Thyroid gland (tissue), 4 donors: ENCODE measurements around the gene CD93.

ENCODE experiments used
- CTCF ChIP-seq, 6 experiments: fragments of 200-600 bp in 3 of 6; fragments of 450-650 bp in 3 of 6; sonication (generic) in 3 of 6; IDR thresholded peaks; one replicate each; pipeline ENCODE4 v1.5.1; 2016 to 2019; ENCODE audit warnings: antibody characterized with exemption in 6 of 6, mild to moderate bottlenecking in 2 of 6, inconsistent platforms in 1 of 6, moderate library complexity in 1 of 6
- POLR2A ChIP-seq, 2 donors: fragments of 450-650 bp; IDR thresholded peaks; one replicate each; pipeline ENCODE4 v1.6.1; 2017; ENCODE audit warnings: antibody characterized with exemption in 2 of 2, mild to moderate bottlenecking in 2 of 2, moderate library complexity in 1 of 2

- TF ChIP-seq CTCF (IDR thresholded peaks at IDR 0.05) (no peak), POLR2A (IDR thresholded peaks at IDR 0.05) (no peak)
These were observed 8.8 kb downstream of the CD93 start for GRCh38 chr20:23077277-23077676.
